GM12878 (cell line): ENCODE data around the gene APOC4. TPM values are rescaled to one million over a fixed set of nuclear protein-coding genes. Genes with fewer than 3 reads are reported as not detected.

Experiments used
- ATAC-seq: fragments of 200-7000 bp; cut with Tn5 transposase; 3 replicates; pipeline ENCODE4 v1.9.1; 2020; ENCODE audit warnings: mild to moderate bottlenecking, moderate library complexity
- BruUV-seq: library from RNA; stranded (reverse); fragments of 400-500 nt; replicated peaks from 2 replicates; lab custom pipeline; 2021; lab: Mats Ljungman, UMichigan
- CTCF ChIA-PET: fragments of 300-600 bp; sonication (Branson Sonifier 250); formaldehyde crosslinking; extraction: SDS; loops from one replicate; lab custom pipeline; 2021; ENCODE audit warnings: inconsistent platforms; lab: Yijun Ruan, JAX
- POLR2A ChIA-PET: fragments of 350-600 bp; formaldehyde crosslinking; extraction: SDS; loops from one replicate; lab custom pipeline; 2021; ENCODE audit warnings: inconsistent platforms; lab: Charles Lee
- RAD21 ChIA-PET: fragments of 300-600 bp; sonication (Branson Sonifier 250); formaldehyde crosslinking; loops from one replicate; lab custom pipeline; 2023; ENCODE audit warnings: antibody characterized with exemption; ENCODE audit not compliant: unreplicated experiment; lab: Charles Lee
- SMC1A ChIA-PET: fragments of 300-600 bp; sonication (Branson Sonifier 250); formaldehyde crosslinking; loops from one replicate; lab custom pipeline; 2023; ENCODE audit not compliant: unreplicated experiment, uncharacterized antibody; lab: Charles Lee
- DNase-seq: peaks from one replicate; pipeline ENCODE4 v3.0.0-alpha.2; 2011; ENCODE audit warnings: low read depth, low spot score
- FAIRE-seq: peaks from 3 replicates; lab custom pipeline; 2011; peaks lifted over from hg19 to GRCh38; lab: Jason Lieb, UNC
- H2AFZ ChIP-seq: 2 replicates; pipeline ENCODE4 v1.6.0; 2011; ENCODE audit warnings: low read depth, low read length, control low read depth; ENCODE audit not compliant: control insufficient read depth
- H3K27ac ChIP-seq: 2 replicates; pipeline ENCODE4 v1.5.1; 2011; ENCODE audit warnings: control low read depth; ENCODE audit not compliant: control insufficient read depth, insufficient read depth
- H3K27me3 ChIP-seq, 2 experiments: replicated peaks in 1 of 2; 2 replicates each; pipeline versions ENCODE4 v1.6.0 to v1.6.1; 2011; ENCODE audit warnings: low read length in 1 of 2; ENCODE audit not compliant: control insufficient read depth in 2 of 2, insufficient read depth in 2 of 2
- H3K36me3 ChIP-seq, 2 experiments: 2 replicates each; pipeline ENCODE4 v1.5.1; 2011; ENCODE audit warnings: low read length in 1 of 2; ENCODE audit not compliant: control insufficient read depth in 2 of 2, insufficient read depth in 2 of 2
- H3K4me1 ChIP-seq: 2 replicates; pipeline ENCODE4 v1.6.1; 2011; ENCODE audit warnings: mild to moderate bottlenecking, low read length, moderate library complexity, mixed read lengths; ENCODE audit not compliant: control insufficient read depth, insufficient read depth
- H3K4me2 ChIP-seq: 2 replicates; pipeline ENCODE4 v1.6.0; 2011; ENCODE audit warnings: control low read depth; ENCODE audit not compliant: control insufficient read depth, insufficient read depth
- H3K4me3 ChIP-seq: fragments of 200-600 bp; sonication (generic); 2 replicates; pipeline ENCODE4 v1.5.1; 2016
- H3K79me2 ChIP-seq: 2 replicates; pipeline ENCODE4 v1.6.0; 2011; ENCODE audit warnings: low read length; ENCODE audit not compliant: control insufficient read depth, insufficient read depth
- H3K9ac ChIP-seq: 2 replicates; pipeline ENCODE4 v1.8.0; 2011; ENCODE audit warnings: low read length, control low read depth, mixed read lengths; ENCODE audit not compliant: control insufficient read depth, insufficient read depth
- H3K9me3 ChIP-seq: replicated peaks from 3 replicates; pipeline ENCODE4 v1.5.1; 2011; ENCODE audit warnings: mild to moderate bottlenecking, low read length; ENCODE audit not compliant: control insufficient read depth, insufficient read depth
- H4K20me1 ChIP-seq: 2 replicates; pipeline ENCODE4 v1.6.0; 2011; ENCODE audit not compliant: control insufficient read depth, insufficient read depth
- ATF7 ChIP-seq: fragments of 450-650 bp; IDR thresholded peaks from 2 replicates; pipeline ENCODE4 v1.6.1; 2016; ENCODE audit warnings: low read depth, mild to moderate bottlenecking
- CEBPB ChIP-seq, 2 experiments: fragments of 150-350 bp in 1 of 2; IDR thresholded peaks; 2 replicates each; pipeline ENCODE4 v1.6.1; 2012 to 2014; ENCODE audit warnings: low read depth in 2 of 2, low read length in 2 of 2, borderline replicate concordance in 1 of 2, inconsistent platforms in 1 of 2
- CREM ChIP-seq: IDR thresholded peaks from 2 replicates; pipeline ENCODE4 v1.6.1; 2014; ENCODE audit warnings: antibody characterized with exemption, low read depth
- EGR1 ChIP-seq, 2 experiments: IDR thresholded peaks; 1 replicate in 1 of 2; 2 replicates in 1 of 2; pipeline ENCODE4 v1.6.1; 2011 to 2012; ENCODE audit warnings: low read depth in 2 of 2, low read length in 2 of 2, borderline replicate concordance in 1 of 2, mild to moderate bottlenecking in 1 of 2, moderate library complexity in 1 of 2
- FOXM1 ChIP-seq: IDR thresholded peaks from 2 replicates; pipeline ENCODE4 v1.6.1; 2012; ENCODE audit warnings: low read depth, mild to moderate bottlenecking, inconsistent platforms, low read length, moderate library complexity
- NBN ChIP-seq: fragments of 450-650 bp; IDR thresholded peaks from 2 replicates; pipeline ENCODE4 v1.6.1; 2016
- ZSCAN29 ChIP-seq: fragments of 450-650 bp; IDR thresholded peaks from 2 replicates; pipeline ENCODE4 v1.6.1; 2017; ENCODE audit warnings: mild to moderate bottlenecking, moderate library complexity
- WGBS: methylation state at CpG from one replicate; pipeline ENCODE4 v1.1.6; 2016; ENCODE audit warnings: low lambda C conversion rate; ENCODE audit not compliant: insufficient replicate concordance, insufficient coverage; ENCODE audit errors: missing lambda C conversion rate; 5-methylcytosine and 5-hydroxymethylcytosine counted together
- in situ Hi-C: fragments of 300-500 bp; cut with MboI; formaldehyde crosslinking; loops from 9 replicates; pipeline ENCODE4 v1.14.3; 2018; ENCODE audit warnings: mixed read lengths
- intact Hi-C: fragments of 100-400 bp; cut with micrococcal nuclease; formaldehyde crosslinking; loops from one replicate; pipeline ENCODE4 v1.14.2; 2022; ENCODE audit not compliant: unreplicated experiment
- polyA plus RNA-seq, 11 experiments: library from polyadenylated mRNA; depleted of rRNA in 4 of 11; unstranded in 6 of 11; stranded (reverse) in 5 of 11; fragments of >200 nt; fragmentation: Nextera tagmentation in 4 of 11; fragmentation: Illumina TruSeq in 1 of 11; extraction: Ambion mirVana in 4 of 11; extraction: Trizol in 1 of 11; gene quantifications; 1 replicate in 1 of 11; 2 replicates in 10 of 11; pipeline versions ENCODE4 v1.2.1 to v1.2.3, GENCODE V29; 2011 to 2016; ENCODE audit warnings: inconsistent platforms in 2 of 11, missing spikeins in 2 of 11, low read depth in 1 of 11
- total RNA-seq, 4 experiments: library from RNA; depleted of rRNA in 3 of 4; stranded (reverse); fragments of >200 nt in 3 of 4; fragmentation: Illumina TruSeq in 1 of 4; extraction: Trizol in 1 of 4; gene quantifications; 2 replicates each; pipeline versions ENCODE4 v1.2.1 to v1.2.3, GENCODE V29; 2013 to 2021
- TF ChIP-seq, protein P1 (sequence below): fragments of 150-350 bp; IDR thresholded peaks from 2 replicates; pipeline ENCODE4 v1.6.1; 2016; ENCODE audit warnings: low read depth, low read length
- TF ChIP-seq, protein P2 (sequence below): fragments of 450-650 bp; formaldehyde crosslinking; IDR thresholded peaks from 2 replicates; pipeline ENCODE4 v1.4.0; 2022; ENCODE audit warnings: mild to moderate bottlenecking, moderate library complexity

APOC4 gene
- total and polyA plus RNA-seq, 10 of the 15 experiments (the other 5 are each of a cell fraction or from before 2014, with no cell fraction given): not detected

DNA sequence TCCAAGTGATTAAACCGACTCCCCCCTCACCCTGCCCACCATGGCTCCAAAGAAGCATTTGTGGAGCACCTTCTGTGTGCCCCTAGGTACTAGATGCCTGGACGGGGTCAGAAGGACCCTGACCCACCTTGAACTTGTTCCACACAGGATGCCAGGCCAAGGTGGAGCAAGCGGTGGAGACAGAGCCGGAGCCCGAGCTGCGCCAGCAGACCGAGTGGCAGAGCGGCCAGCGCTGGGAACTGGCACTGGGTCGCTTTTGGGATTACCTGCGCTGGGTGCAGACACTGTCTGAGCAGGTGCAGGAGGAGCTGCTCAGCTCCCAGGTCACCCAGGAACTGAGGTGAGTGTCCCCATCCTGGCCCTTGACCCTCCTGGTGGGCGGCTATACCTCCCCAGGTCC, 34.4 kb upstream of the APOC4 start (continued):
- TF ChIP-seq EGR1 (IDR thresholded peaks at IDR 0.05; ENCODE audit: borderline replicate concordance in 1 of 2, low read depth in 2 of 2, low read length in 2 of 2) (no peak), NBN (no peak), FOXM1 (no peak)

GRCh38 chr19:44908074-44908835, 33.8 kb upstream of the APOC4 start:
- POLR2A ChIA-PET: no interaction called here
- in situ Hi-C loops: loop anchor here (10.0 kb wide), 2 partner anchors 47 to 427 kb away; partner anchors contain the start of gene CLPTM1
- no peak overlapping the region for H3K9ac ChIP-seq

More at GRCh38 chr19:44908074-44908835, 33.8 kb upstream of the APOC4 start:
- RAD21 ChIA-PET: no interaction called here
- Histone ChIP-seq H4K20me1 (no peaks in the 10 kb centered on the region; the same call in 1 of the 2 replicates), H2AFZ (no peak overlapping the region), H3K36me3 (peaks cover 0 to 4% of the 10 kb centered on the region in 2 experiments; a peak in 2 of 4 replicates), H3K79me2 (no peaks in the 10 kb centered on the region), H3K27ac (no peak overlapping the region), H3K4me2 (no peak overlapping the region), H3K27me3 (no peaks in the 10 kb centered on the region; a peak in 1 of 4 replicates), H3K4me1 (no peaks in the 10 kb centered on the region)
- FAIRE-seq: no peak
- whole genome bisulfite sequencing: 77% methylated on average over 35 of the region's 46 CpGs
- ATAC-seq: no peak
- CTCF ChIA-PET: interaction anchor here (0.8 to 5.1 kb wide), 3 partner anchors 40 to 282 kb away, joined by 4 to 37 read pairs (median 4); no protein-coding TSS in a partner anchor
- no peak for DNase-seq
- TF ChIP-seq CEBPB (IDR thresholded peaks at IDR 0.05; ENCODE audit: borderline replicate concordance in 1 of 2, low read depth in 2 of 2, low read length in 2 of 2): no peak
- TF ChIP-seq CREM: no peak
- TF ChIP-seq ZSCAN29: no peak
- TF ChIP-seq, protein P1, sequence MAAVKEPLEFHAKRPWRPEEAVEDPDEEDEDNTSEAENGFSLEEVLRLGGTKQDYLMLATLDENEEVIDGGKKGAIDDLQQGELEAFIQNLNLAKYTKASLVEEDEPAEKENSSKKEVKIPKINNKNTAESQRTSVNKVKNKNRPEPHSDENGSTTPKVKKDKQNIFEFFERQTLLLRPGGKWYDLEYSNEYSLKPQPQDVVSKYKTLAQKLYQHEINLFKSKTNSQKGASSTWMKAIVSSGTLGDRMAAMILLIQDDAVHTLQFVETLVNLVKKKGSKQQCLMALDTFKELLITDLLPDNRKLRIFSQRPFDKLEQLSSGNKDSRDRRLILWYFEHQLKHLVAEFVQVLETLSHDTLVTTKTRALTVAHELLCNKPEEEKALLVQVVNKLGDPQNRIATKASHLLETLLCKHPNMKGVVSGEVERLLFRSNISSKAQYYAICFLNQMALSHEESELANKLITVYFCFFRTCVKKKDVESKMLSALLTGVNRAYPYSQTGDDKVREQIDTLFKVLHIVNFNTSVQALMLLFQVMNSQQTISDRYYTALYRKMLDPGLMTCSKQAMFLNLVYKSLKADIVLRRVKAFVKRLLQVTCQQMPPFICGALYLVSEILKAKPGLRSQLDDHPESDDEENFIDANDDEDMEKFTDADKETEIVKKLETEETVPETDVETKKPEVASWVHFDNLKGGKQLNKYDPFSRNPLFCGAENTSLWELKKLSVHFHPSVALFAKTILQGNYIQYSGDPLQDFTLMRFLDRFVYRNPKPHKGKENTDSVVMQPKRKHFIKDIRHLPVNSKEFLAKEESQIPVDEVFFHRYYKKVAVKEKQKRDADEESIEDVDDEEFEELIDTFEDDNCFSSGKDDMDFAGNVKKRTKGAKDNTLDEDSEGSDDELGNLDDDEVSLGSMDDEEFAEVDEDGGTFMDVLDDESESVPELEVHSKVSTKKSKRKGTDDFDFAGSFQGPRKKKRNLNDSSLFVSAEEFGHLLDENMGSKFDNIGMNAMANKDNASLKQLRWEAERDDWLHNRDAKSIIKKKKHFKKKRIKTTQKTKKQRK: no peak
- TF ChIP-seq, protein P2, sequence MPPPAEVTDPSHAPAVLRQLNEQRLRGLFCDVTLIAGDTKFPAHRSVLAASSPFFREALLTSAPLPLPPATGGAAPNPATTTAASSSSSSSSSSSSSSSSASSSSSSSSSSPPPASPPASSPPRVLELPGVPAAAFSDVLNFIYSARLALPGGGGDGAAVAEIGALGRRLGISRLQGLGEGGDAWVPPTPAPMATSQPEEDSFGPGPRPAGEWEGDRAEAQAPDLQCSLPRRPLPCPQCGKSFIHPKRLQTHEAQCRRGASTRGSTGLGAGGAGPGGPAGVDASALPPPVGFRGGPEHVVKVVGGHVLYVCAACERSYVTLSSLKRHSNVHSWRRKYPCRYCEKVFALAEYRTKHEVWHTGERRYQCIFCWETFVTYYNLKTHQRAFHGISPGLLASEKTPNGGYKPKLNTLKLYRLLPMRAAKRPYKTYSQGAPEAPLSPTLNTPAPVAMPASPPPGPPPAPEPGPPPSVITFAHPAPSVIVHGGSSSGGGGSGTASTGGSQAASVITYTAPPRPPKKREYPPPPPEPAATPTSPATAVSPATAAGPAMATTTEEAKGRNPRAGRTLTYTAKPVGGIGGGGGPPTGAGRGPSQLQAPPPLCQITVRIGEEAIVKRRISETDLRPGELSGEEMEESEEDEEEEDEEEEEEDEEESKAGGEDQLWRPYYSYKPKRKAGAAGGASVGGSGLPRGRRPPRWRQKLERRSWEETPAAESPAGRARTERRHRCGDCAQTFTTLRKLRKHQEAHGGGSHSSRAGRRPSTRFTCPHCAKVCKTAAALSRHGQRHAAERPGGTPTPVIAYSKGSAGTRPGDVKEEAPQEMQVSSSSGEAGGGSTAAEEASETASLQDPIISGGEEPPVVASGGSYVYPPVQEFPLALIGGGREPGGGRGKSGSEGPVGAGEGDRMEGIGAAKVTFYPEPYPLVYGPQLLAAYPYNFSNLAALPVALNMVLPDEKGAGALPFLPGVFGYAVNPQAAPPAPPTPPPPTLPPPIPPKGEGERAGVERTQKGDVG (CRISPR knock-in tag): no peak
- no peak for TF ChIP-seq ATF7
- TF ChIP-seq, all 136 proteins: peak for 0
- no TSS peak for BruUV-seq
- SMC1A ChIA-PET: interaction anchor here (0.6 kb wide), 1 partner anchor 409 kb away, joined by 3 read pairs; no protein-coding TSS in a partner anchor
- intact Hi-C loops: loop anchor here (5.0 kb wide), 1 partner anchor 429 kb away; no protein-coding TSS in a partner anchor
- H3K4me3 ChIP-seq: no peak overlapping the region
- H3K9me3 ChIP-seq: no peaks in the 10 kb centered on the region
